ENCODE measurements around the gene LIPT2.

DNA sequence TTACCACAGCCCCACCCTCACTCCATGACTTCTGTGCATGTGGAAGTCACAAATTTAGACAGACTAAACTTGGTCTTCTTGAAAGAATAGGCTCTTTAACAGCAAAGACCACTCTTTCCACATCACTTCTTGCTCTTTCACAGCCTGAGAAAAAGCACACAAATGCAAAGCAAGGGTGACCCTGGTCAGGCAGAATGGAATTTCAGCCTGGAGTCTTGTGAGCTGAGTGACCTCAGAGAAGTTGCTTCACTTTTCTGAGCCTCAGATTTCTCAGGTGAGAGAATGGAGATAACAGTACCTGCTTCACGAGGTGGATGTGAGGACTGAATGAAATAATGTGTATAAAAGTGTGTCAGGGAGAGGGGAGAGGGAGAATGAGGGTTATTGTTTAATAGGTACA is 26.8 kb upstream of the LIPT2 start:
- TF ChIP-seq, protein P1, sequence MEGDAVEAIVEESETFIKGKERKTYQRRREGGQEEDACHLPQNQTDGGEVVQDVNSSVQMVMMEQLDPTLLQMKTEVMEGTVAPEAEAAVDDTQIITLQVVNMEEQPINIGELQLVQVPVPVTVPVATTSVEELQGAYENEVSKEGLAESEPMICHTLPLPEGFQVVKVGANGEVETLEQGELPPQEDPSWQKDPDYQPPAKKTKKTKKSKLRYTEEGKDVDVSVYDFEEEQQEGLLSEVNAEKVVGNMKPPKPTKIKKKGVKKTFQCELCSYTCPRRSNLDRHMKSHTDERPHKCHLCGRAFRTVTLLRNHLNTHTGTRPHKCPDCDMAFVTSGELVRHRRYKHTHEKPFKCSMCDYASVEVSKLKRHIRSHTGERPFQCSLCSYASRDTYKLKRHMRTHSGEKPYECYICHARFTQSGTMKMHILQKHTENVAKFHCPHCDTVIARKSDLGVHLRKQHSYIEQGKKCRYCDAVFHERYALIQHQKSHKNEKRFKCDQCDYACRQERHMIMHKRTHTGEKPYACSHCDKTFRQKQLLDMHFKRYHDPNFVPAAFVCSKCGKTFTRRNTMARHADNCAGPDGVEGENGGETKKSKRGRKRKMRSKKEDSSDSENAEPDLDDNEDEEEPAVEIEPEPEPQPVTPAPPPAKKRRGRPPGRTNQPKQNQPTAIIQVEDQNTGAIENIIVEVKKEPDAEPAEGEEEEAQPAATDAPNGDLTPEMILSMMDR (IDR thresholded peaks at IDR 0.05) = no peak
- no peak for TF ChIP-seq POLR2A (IDR thresholded peaks at IDR 0.05)
- no peak for TF ChIP-seq EP300 (IDR thresholded peaks at IDR 0.05)
- TF ChIP-seq POLR2AphosphoS5 (IDR thresholded peaks at IDR 0.05) = no peak

All from sigmoid colon (tissue), 4 donors.